Measurements from ENCODE around the gene ADPRS. TPM values are rescaled to one million over a fixed set of nuclear protein-coding genes. Genes with fewer than 3 reads are reported as not detected.

Gene ADPRS
- total RNA-seq, 1 experiment from 2014 or later, result 112 TPM

DNA sequence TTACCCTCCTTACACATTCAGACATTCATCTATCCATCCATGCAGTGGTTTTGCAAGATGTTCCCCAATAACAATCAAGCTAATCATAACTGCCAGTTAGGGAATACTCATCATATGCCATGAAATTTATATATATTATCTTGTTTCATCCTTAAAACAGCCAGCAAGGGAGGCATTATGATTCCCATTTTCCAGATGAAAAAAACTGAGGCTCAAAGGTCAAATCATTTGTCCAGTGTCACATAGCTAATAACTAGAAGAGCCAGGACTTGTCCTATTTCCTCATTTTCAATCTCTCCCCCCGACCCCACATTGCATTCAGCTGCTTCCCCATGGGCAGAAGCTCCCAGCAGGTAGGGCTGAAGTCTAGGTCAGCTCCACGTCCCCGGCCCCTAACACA is 43.3 kb downstream of the ADPRS start:
- DNase-seq (ENCODE audit: low read depth), result no peak

GRCh38 chr1:36133484-36133883 is 44.8 kb downstream of the ADPRS start:
- DNase-seq (ENCODE audit: low read depth), result peak; percentile 92

DNA sequence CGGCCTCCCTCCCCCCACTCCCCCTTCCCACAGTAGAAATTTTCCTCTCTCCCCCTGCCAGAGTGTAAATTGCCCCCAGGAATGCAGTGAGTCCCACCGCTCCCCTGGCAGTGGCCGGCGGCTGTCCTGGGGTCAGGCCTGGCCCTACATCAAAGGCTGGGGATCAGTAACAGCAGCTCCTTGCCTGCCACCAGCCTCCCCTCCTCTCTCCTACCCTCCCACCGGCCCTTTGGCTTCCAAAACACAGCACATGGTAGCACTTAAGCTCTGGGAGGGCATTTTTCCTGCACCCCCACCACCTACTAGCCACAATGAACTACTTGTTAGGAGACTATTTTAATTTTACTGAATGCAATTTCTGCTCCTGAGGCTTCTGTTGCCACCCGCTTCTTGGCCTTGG is 45.3 kb downstream of the ADPRS start:
- DNase-seq (ENCODE audit: low read depth), result no peak

GRCh38 chr1:36134505-36135329 is 46.0 kb downstream of the ADPRS start:
- DNase-seq (ENCODE audit: low read depth), result peak; percentile 70

- DNase-seq (ENCODE audit: low read depth), result no peak
Measured at GRCh38 chr1:36135330-36135667, 46.6 kb downstream of the ADPRS start.

DNA sequence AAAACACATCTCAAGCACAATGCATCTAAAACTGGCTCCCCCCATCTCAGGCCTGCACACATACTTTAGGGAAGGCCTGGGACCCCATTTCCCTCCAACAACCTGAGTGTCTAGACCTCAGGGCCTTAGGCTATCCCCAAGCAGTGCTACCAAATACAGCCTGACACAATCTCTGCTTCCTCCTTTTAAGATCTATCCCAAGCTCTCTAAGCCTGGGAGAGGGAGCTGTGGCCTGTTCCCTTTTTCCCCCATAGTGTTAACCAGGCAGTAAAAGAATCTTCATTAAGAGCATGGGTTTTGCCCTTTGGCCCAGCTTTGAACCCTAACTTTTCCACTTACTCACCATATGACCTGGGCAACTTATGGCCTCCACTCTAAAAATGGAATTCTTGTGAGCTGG is 47.1 kb downstream of the ADPRS start:
- DNase-seq (ENCODE audit: low read depth), result no peak

- peak; percentile 87 for DNase-seq (ENCODE audit: low read depth)
Measured at GRCh38 chr1:36136535-36136934, 47.8 kb downstream of the ADPRS start.

DNA sequence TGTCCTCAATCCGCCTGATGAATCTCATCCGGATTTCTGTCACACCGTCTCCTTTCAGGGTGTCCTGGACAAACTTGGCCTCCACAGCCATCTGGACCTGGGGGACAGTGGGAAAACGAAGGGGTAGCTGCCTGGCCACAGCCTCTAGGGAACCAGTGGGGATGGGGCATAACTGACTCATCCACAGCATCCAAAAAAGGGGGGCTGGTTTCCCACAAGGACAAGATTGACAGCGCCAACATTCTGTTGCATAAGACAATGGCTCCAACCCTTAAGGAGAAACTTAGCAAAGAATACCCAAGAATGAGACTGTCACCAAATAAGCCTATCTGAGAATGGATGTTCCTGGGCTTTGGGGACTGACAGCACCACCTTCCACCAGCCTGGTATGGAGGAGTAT is 48.5 kb downstream of the ADPRS start:
- no peak for DNase-seq (ENCODE audit: low read depth)

DNA sequence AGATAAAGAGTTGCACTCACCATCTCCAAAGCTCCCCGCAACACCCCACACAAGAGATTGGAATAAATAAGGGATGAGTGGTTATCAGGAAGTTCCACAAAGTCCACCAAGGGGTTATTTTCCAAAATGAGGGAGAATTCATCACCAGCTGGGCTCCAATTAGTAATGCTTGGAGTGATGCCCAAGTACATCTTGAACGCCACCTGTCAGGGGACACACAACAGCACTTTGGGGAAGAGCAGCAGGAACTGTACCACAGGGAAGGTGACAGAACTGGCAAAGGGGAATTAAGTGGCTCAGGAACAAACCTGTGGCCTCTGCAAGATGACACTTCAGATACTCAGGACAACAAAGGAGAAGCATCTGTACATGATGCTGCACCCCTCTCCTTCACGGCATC is 49.1 kb downstream of the ADPRS start:
- DNase-seq (ENCODE audit: low read depth), result no peak

DNA sequence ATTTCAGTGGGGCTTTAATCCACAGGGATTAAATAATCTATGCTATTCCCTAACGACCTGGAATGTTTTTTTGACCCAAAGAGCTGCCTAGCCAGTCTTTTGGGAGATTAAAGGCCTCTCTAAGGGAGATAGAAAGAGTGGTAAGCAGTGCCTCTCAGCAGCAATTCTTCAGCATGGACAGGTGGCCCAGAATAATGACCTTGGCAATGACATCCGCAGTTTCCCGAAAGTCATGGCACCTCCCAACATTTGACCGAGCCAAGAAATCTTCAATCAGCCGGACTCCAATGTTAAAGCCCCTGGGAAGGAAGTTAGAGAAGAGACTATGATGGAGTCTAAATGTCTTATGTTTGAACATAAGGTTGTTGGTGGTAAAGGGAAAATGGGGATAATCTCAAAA is 50.8 kb downstream of the ADPRS start:
- no peak for DNase-seq (ENCODE audit: low read depth)

DNA sequence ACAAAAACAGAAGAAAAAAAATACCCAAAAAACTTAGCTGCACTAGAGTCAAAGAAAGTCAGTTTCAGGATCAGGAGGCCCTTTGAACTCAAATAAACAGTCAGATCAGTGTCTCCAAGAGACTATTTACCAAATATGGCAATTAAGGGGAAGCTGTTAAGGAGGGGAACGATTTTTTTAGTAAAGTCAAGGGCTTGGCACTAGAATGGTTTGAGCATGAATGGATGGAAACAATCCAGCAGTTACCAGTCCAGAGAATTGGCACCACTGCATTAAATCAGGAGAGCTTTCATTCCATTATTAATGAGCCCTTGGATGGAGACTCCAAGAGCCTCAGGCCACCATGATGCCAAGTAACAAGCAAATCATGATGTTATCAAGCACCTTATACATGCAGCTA is 53.4 kb downstream of the ADPRS start:
- DNase-seq (ENCODE audit: low read depth), result no peak

DNA sequence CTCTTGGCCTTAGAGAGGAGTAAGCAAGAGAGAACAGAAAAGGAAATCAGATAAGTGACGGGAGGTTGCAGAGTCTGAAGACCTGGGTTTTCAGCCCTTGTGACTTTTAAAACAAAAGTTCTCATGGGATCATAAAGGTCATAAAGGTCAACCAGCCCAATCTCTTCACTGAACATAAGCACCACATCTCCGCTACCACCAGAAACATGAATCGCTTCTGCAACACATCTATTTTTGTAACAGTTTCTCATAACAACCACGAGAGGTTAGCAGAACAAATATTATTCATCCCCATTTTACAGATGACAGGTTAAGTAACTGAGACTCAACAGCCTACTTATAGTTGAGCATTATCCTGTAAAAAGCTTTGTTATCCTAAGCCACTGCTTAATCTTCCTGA is 54.7 kb downstream of the ADPRS start:
- no peak for DNase-seq (ENCODE audit: low read depth)

Other genes starting within 250 kb of the ADPRS start
- gene AGO1, start 205.7 kb upstream of the ADPRS start, total RNA-seq (2014; rRNA removed; shearing (Covaris generic)), result 22.6 and 23.0 TPM in 2 replicates
- gene AGO3, start 157.8 kb upstream of the ADPRS start, total RNA-seq (2014; rRNA removed; shearing (Covaris generic)), result 13.9 and 23.0 TPM in 2 replicates
- not detected in 2 replicates for gene TEKT2, start 4.8 kb upstream of the ADPRS start, total RNA-seq (2014; rRNA removed; shearing (Covaris generic))
- 1.2 and 1.5 TPM in 2 replicates for gene COL8A2, start 36.3 kb downstream of the ADPRS start, total RNA-seq (2014; rRNA removed; shearing (Covaris generic))
- 97.2 and 112 TPM in 2 replicates for gene TRAPPC3, start 60.6 kb downstream of the ADPRS start, total RNA-seq (2014; rRNA removed; shearing (Covaris generic))
- gene MAP7D1, start 67.3 kb downstream of the ADPRS start, total RNA-seq (2014; rRNA removed; shearing (Covaris generic)), result 200 and 234 TPM in 2 replicates
- gene THRAP3, start 135.6 kb downstream of the ADPRS start, total RNA-seq (2014; rRNA removed; shearing (Covaris generic)), result 92.0 and 93.0 TPM in 2 replicates
- 0.88 and 2.6 TPM in 2 replicates for gene SH3D21, start 217.5 kb downstream of the ADPRS start, total RNA-seq (2014; rRNA removed; shearing (Covaris generic))
- 23.1 and 33.5 TPM in 2 replicates for gene EVA1B, start 234.8 kb downstream of the ADPRS start, total RNA-seq (2014; rRNA removed; shearing (Covaris generic))

Measured in HT1080 (cell line).